GM18519 (cell line): ENCODE results near the gene RTP3.
"Not testable (repeated sequence)": the region's sequence is repeated elsewhere in the genome, so short reads cannot be mapped to it uniquely, and the experiment has no call there.

Source experiments
- ATAC-seq: cut with Tn5 transposase; IDR thresholded peaks from one replicate; pipeline ENCODE4 v1.9.1; 2021; ENCODE audit warnings: mild to moderate bottlenecking, moderate library complexity; ENCODE audit not compliant: unreplicated experiment, low FRiP score

The RTP3 gene

GRCh38 chr3:46542801-46543201, 45.0 kb downstream of the RTP3 start:
- ATAC-seq = no peak

DNA sequence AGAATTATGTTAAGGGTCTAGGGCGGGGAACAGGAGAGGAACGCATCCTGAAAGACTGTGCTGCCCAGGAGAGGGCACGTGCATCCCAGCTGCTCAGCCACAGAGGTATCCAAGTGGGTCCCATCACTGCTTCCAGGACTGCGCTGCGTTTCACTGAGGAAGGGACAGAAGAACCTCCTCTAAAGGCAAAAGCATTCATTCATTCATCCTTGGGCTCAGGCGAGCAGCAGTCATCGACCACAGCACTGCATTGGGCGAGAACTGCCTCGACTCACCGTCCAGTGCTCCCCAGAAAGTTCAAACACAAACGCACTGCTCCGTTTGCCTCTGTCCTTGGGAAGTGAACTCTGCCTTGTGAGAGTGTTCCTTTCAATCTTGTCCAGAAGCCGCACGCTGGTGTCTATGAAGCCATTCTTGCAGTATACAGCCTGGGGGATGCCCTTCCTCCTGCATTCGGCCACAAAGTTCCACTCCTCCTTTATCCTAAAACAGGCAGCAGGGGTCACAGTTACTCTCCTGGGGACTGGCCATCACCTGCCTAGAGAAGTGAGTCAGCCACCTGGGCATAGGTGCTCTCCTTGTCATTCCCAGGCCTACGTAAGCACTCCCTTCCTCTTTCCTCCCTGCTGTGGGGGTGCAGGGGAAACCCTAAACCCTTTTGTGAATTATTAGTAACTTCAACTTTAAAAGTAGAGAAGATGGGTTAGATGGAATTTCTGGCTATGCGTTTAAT, 47.2 kb downstream of the RTP3 start:
- ATAC-seq = no peak

- no peak for ATAC-seq
These were observed 48.2 kb downstream of the RTP3 start for GRCh38 chr3:46545818-46546630.

DNA sequence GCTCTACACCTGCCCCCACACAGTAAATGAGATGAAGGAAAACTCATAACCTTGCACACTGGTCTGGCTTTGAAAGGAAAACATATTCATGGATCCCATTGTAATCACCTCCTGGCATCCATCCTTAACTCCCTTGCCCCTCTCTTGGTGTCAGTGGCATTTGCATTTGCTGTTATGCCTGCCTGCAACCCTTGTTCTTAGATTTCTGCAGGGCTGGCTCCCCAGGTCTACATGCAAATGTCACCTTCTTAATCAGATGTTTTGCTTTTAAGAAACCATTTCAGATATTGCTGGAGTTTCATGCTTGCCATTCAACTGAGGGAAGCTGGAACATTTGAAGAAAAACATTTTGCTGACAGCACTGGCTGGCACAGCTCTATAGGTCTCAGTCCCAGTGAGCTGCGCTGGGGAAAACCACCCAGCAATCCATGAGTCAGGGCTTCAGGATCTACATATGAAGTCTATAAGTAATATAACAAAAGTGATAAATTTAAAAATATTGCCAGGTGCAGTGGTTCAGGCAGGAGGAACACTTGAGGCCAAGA, 49.2 kb downstream of the RTP3 start:
- no peak for ATAC-seq

DNA sequence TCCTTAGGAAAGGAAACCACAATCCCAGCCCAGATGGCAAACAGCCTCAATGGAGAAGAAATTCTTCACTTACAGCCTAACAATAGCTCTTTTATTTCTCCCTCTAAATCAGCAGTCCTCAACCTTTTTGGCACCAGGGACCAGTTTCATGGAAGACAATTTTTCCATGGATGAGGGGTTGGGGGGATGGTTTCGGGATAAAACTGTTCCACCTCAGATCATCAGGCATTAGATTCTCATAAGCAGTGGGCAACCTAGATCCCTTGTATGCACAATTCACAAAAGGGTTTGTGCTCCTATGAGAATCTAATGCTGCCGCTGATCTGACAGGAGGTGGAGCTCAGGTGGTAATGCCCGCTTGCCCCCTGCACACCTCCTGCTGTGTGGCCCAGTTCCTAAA, 50.8 kb downstream of the RTP3 start:
- ATAC-seq = not testable (repeated sequence)

GRCh38 chr3:46549408-46549904, 51.7 kb downstream of the RTP3 start:
- no peak for ATAC-seq

- no peak for ATAC-seq
These were observed 52.2 kb downstream of the RTP3 start for GRCh38 chr3:46549989-46550388.
